MG63 (cell line): Measurements from ENCODE around the gene VCAN. TPM values are rescaled to one million over a fixed set of nuclear protein-coding genes. Genes with fewer than 3 reads are reported as not detected.

Source experiments
- DNase-seq: peaks from one replicate; pipeline ENCODE4 v3.0.0-alpha.2; 2020
- H3K27me3 ChIP-seq: fragments of 250-450 bp; sonication (Bioruptor Pico); 2 replicates; pipeline ENCODE4 v1.5.1; 2020; ENCODE audit warnings: mild to moderate bottlenecking, moderate library complexity
- H3K36me3 ChIP-seq: fragments of 250-450 bp; sonication (Bioruptor Pico); 2 replicates; pipeline ENCODE4 v1.5.1; 2020; ENCODE audit warnings: mild to moderate bottlenecking, moderate library complexity
- H3K4me3 ChIP-seq: fragments of 250-450 bp; sonication (Bioruptor Pico); 2 replicates; pipeline ENCODE4 v1.5.1; 2020; ENCODE audit warnings: mild to moderate bottlenecking, moderate library complexity
- H3K9me3 ChIP-seq: fragments of 250-450 bp; sonication (Bioruptor Pico); 2 replicates; pipeline ENCODE4 v1.5.1; 2020; ENCODE audit warnings: mild to moderate bottlenecking, moderate library complexity
- total RNA-seq: library from RNA; depleted of rRNA; stranded (reverse); fragments of >200 nt; shearing (Covaris generic); gene quantifications from 2 replicates; pipeline ENCODE4 v1.2.3, GENCODE V29; 2014; ENCODE audit warnings: low replicate concordance

VCAN gene
- total RNA-seq, 1 experiment from 2014 or later = 36.9 TPM

DNA sequence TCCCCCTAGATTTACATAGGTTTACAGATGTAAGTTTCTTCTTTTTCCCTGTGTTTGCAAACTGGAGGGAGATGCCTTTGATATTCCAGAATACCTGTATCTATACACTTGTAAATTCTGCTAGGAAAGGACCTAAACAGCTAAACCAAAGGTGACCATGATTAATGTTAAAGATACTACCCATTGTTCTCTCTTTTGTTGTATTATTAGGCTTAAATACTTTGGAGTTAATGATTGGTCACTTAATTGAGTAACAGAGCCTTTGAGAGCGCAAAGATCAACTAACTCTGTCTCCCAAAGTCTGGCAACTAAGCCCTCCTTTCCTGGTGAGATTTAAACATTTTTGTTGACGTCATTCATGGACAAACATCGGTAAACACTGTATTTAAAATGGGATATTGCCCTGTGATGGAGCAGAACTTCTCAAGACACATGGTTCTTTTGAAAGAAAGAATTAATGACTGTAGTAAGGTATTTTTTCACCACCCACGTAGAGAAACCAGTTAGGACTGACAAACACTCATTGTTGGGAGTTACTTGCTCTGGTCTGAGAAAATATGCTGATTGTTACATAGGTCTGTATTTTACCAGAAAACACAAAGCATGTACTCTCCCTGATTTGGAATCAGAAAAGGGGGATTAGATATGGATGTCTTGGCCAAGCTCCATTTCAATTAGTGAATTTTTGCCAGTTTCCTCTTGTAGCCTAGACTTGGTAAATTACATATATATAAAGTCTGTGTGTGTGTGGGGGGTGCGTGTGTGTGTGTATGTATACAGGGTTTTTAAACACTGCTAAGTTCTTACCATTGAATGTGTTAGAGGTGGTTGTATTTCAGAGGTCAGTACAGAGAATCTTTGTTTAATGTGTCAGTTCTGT lies 4.6 kb downstream of the VCAN start:
- H3K9me3 ChIP-seq = peaks cover 2% of the 10 kb centered on the region; the same call in 1 of the 2 replicates
- no peaks in the 10 kb centered on the region for H3K27me3 ChIP-seq
- no peak overlapping the region for H3K4me3 ChIP-seq
- H3K36me3 ChIP-seq = no peaks in the 10 kb centered on the region
- no peak for DNase-seq

- DNase-seq = no peak
- peaks cover 6% of the 10 kb centered on the region for H3K36me3 ChIP-seq
- no peaks in the 10 kb centered on the region for H3K27me3 ChIP-seq
- H3K9me3 ChIP-seq = peaks cover 2% of the 10 kb centered on the region; the same call in 1 of the 2 replicates
- no peak overlapping the region for H3K4me3 ChIP-seq
Observed at GRCh38 chr5:83482961-83483360, 11.4 kb downstream of the VCAN start.

DNA sequence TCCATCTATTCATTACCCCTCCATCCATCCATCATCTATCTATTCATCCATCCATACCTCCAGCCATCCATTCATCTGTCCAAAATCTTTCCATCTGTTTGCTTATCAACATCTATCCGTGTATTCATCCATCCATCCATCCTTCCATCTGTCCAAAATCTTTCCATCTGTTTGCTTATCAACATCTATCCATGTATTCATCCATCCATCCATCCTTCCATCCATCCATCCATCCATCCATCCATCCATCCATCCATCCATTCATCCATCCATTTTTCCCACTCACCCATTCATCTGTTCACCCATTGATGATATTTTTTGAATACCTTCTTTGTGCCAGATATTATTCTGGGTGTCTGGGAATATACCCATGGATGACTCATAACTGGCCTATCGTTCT lies 12.8 kb downstream of the VCAN start:
- Histone ChIP-seq H3K27me3 (no peaks in the 10 kb centered on the region), H3K9me3 (peaks cover 2% of the 10 kb centered on the region; the same call in 1 of the 2 replicates), H3K4me3 (no peak overlapping the region), H3K36me3 (peaks cover 6% of the 10 kb centered on the region)
- DNase-seq = no peak

- Histone ChIP-seq H3K36me3 (peaks cover 12% of the 10 kb centered on the region), H3K4me3 (no peak overlapping the region), H3K27me3 (no peaks in the 10 kb centered on the region), H3K9me3 (no peaks in the 10 kb centered on the region)
- DNase-seq = no peak
Observed at GRCh38 chr5:83485842-83486241, 14.3 kb downstream of the VCAN start.

GRCh38 chr5:83487155-83487554 lies 15.6 kb downstream of the VCAN start:
- DNase-seq = no peak
- no peak overlapping the region for H3K4me3 ChIP-seq
- H3K36me3 ChIP-seq = peaks cover 16% of the 10 kb centered on the region
- no peaks in the 10 kb centered on the region for H3K27me3 ChIP-seq
- no peaks in the 10 kb centered on the region for H3K9me3 ChIP-seq

- Histone ChIP-seq H3K9me3 (no peaks in the 10 kb centered on the region), H3K27me3 (no peaks in the 10 kb centered on the region), H3K36me3 (peaks cover 16% of the 10 kb centered on the region), H3K4me3 (no peak overlapping the region)
- peak; percentile 10 for DNase-seq
Observed at GRCh38 chr5:83488271-83488670, 16.7 kb downstream of the VCAN start.

GRCh38 chr5:83488821-83489220 lies 17.3 kb downstream of the VCAN start:
- H3K9me3 ChIP-seq = no peaks in the 10 kb centered on the region
- no peak for DNase-seq
- no peak overlapping the region for H3K4me3 ChIP-seq
- H3K36me3 ChIP-seq = peaks cover 16% of the 10 kb centered on the region
- no peaks in the 10 kb centered on the region for H3K27me3 ChIP-seq

- no peaks in the 10 kb centered on the region for H3K9me3 ChIP-seq
- no peak overlapping the region for H3K4me3 ChIP-seq
- H3K36me3 ChIP-seq = peaks cover 10% of the 10 kb centered on the region
- DNase-seq = no peak
- no peaks in the 10 kb centered on the region for H3K27me3 ChIP-seq
Observed at GRCh38 chr5:83490203-83490602, 18.7 kb downstream of the VCAN start.

- Histone ChIP-seq H3K36me3 (peaks cover 10% of the 10 kb centered on the region), H3K4me3 (no peak overlapping the region), H3K9me3 (no peaks in the 10 kb centered on the region), H3K27me3 (no peaks in the 10 kb centered on the region)
- no peak for DNase-seq
Observed at GRCh38 chr5:83492331-83492730, 20.8 kb downstream of the VCAN start.

DNA sequence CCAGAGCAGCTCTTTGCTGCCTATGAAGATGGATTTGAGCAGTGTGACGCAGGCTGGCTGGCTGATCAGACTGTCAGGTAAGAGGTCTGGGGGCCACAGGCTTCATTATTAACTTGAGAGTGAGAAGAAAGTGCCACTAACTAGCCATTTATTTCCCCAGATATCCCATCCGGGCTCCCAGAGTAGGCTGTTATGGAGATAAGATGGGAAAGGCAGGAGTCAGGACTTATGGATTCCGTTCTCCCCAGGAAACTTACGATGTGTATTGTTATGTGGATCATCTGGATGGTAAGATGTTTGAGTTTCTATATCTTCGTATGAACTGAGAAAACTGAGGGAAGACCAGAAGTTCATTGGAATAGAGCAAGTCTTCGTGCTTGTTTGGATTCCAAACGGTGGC lies 22.1 kb downstream of the VCAN start:
- DNase-seq = no peak
- no peaks in the 10 kb centered on the region for H3K9me3 ChIP-seq
- H3K4me3 ChIP-seq = no peak overlapping the region
- no peaks in the 10 kb centered on the region for H3K27me3 ChIP-seq
- peaks cover 10% of the 10 kb centered on the region for H3K36me3 ChIP-seq

GRCh38 chr5:83494087-83494620 lies 22.6 kb downstream of the VCAN start:
- H3K27me3 ChIP-seq = no peaks in the 10 kb centered on the region
- no peak overlapping the region for H3K4me3 ChIP-seq
- no peaks in the 10 kb centered on the region for H3K9me3 ChIP-seq
- peaks cover 10% of the 10 kb centered on the region for H3K36me3 ChIP-seq
- no peak for DNase-seq

- Histone ChIP-seq H3K27me3 (no peaks in the 10 kb centered on the region), H3K4me3 (no peak overlapping the region), H3K36me3 (peaks cover 10% of the 10 kb centered on the region), H3K9me3 (no peaks in the 10 kb centered on the region)
- no peak for DNase-seq
Observed at GRCh38 chr5:83494666-83495065, 23.1 kb downstream of the VCAN start.

DNA sequence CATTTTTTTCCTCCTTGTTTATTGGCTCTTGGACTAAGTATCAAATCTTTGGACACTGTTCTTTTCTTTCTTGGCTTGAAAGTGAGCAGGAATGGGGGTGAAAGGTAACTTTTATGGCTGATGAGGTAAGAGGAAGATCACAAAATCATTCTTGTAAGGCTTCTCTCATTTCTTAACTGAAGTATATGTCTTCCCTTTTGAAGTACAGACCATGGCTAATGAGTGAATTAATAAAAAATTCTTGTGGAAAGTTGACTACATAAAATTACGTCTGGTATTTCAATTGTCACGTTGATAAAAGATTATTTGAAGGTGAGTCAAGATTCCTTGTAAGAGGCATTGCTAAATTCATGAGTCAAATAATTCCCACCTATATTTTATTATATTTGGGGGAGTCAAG lies 25.1 kb downstream of the VCAN start:
- Histone ChIP-seq H3K9me3 (no peaks in the 10 kb centered on the region), H3K27me3 (no peaks in the 10 kb centered on the region), H3K4me3 (no peak overlapping the region), H3K36me3 (no peaks in the 10 kb centered on the region; the same call in none of the 2 replicates)
- DNase-seq = no peak

DNA sequence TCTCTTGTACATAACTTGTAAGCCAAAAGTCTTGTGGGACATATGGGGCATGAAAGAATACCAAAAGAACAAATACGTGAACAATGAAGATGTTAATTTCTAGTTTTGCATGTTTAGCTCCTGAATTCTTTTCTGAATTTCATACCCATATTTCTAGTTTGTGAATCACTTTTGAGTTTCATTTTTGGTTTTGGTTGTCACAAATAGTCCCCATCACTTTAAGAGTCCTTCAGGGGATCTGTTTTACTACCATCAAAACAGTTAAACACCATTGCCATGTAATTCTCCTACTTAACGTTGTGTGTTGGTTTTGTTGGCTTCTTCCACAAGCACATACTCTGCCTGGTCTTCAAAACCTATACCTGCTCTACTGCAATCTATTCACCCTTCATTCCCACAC lies 27.0 kb downstream of the VCAN start:
- no peaks in the 10 kb centered on the region for H3K9me3 ChIP-seq
- no peak for DNase-seq
- H3K36me3 ChIP-seq = no peaks in the 10 kb centered on the region; the same call in 1 of the 2 replicates
- H3K4me3 ChIP-seq = no peak overlapping the region
- H3K27me3 ChIP-seq = no peaks in the 10 kb centered on the region

DNA sequence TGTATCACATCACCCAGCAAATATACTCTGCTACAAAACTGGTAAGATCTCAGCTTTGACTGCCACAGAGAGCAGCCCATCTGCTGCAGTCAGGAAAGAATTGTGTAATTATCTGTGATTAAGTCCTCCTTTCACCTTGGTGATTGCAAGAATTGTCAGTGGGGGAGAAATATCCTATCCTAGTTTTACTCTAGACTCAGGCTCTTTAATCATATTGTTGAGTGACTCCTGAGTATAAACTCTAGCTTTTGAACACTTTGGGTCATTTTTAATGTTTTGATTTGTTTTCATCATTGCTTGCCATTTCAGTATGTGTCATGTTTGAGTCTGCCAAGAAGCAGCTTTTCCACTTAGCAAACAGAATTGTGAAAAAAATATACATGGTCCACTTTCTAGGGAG lies 32.1 kb downstream of the VCAN start:
- Histone ChIP-seq H3K36me3 (no peaks in the 10 kb centered on the region), H3K27me3 (no peaks in the 10 kb centered on the region), H3K9me3 (no peaks in the 10 kb centered on the region; the same call in 1 of the 2 replicates), H3K4me3 (no peak overlapping the region)
- peak; percentile 6 for DNase-seq

DNA sequence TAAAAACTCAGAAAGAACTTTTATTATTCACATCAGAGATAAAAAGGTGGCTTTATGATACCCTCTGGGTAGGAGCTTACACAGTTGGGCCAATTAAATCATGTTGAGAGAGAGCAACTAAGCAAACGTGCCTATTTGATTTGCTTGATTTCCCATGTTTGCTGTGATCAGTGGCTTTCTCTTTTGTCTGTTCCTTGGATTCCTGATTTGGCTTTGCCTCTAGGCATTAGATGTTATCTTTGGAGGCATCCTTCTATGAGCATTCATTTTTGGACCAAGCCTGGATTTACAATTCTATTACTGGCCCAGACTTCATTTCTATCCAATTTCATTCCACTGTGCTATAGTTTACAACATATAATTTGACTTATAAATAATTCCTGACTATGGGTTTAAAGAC lies 35.9 kb downstream of the VCAN start:
- H3K4me3 ChIP-seq = no peak overlapping the region
- no peaks in the 10 kb centered on the region for H3K27me3 ChIP-seq
- no peak for DNase-seq
- H3K9me3 ChIP-seq = no peaks in the 10 kb centered on the region; the same call in 1 of the 2 replicates
- H3K36me3 ChIP-seq = no peaks in the 10 kb centered on the region

- Histone ChIP-seq H3K9me3 (no peaks in the 10 kb centered on the region; the same call in 1 of the 2 replicates), H3K36me3 (no peaks in the 10 kb centered on the region), H3K27me3 (no peaks in the 10 kb centered on the region), H3K4me3 (no peak overlapping the region)
- DNase-seq = peak; percentile 5
Observed at GRCh38 chr5:83509540-83509939, 38.0 kb downstream of the VCAN start.

- no peaks in the 10 kb centered on the region for H3K27me3 ChIP-seq
- no peak for DNase-seq
- H3K9me3 ChIP-seq = peaks cover 3% of the 10 kb centered on the region; the same call in 1 of the 2 replicates
- H3K36me3 ChIP-seq = no peaks in the 10 kb centered on the region
- no peak overlapping the region for H3K4me3 ChIP-seq
Observed at GRCh38 chr5:83510260-83510659, 38.7 kb downstream of the VCAN start.
